Mesendoderm (in vitro differentiated cells): ENCODE data around the gene PTPN22.

Source experiments
- DNase-seq: peaks from one replicate; pipeline ENCODE4 v3.0.0; 2013
- H2AK5ac ChIP-seq: 2 replicates; pipeline ENCODE4 v1.6.1; 2013; ENCODE audit warnings: low read length, inconsistent platforms
- H2BK120ac ChIP-seq: 2 replicates; pipeline ENCODE4 v1.6.1; 2013; ENCODE audit warnings: low read depth, mild to moderate bottlenecking, low read length, moderate library complexity, mixed read lengths
- H2BK15ac ChIP-seq: replicated peaks from 2 replicates; pipeline ENCODE4 v1.6.1; 2013; ENCODE audit warnings: low read depth, mild to moderate bottlenecking, moderate library complexity
- H2BK5ac ChIP-seq: 2 replicates; pipeline ENCODE4 v1.6.1; 2013; ENCODE audit warnings: low read length, inconsistent platforms
- H3K18ac ChIP-seq: 2 replicates; pipeline ENCODE4 v1.6.1; 2013; ENCODE audit warnings: mild to moderate bottlenecking, low read length, mixed read lengths
- H3K23ac ChIP-seq: one replicate; pipeline ENCODE4 v1.6.1; 2013; ENCODE audit warnings: low read length
- H3K27ac ChIP-seq: 2 replicates; pipeline ENCODE4 v1.5.1; 2013; ENCODE audit warnings: low read depth, mild to moderate bottlenecking, inconsistent platforms, low read length, moderate library complexity
- H3K27me3 ChIP-seq: 2 replicates; pipeline ENCODE4 v1.6.1; 2013; ENCODE audit warnings: low read length, control low read depth, mild to moderate bottlenecking, inconsistent platforms; ENCODE audit not compliant: insufficient read depth, poor library complexity
- H3K36me3 ChIP-seq: 2 replicates; pipeline ENCODE4 v1.6.1; 2013; ENCODE audit warnings: low read length, inconsistent platforms; ENCODE audit not compliant: control insufficient read depth, insufficient read depth
- H3K4ac ChIP-seq: one replicate; pipeline ENCODE4 v1.6.1; 2013; ENCODE audit warnings: low read depth, mild to moderate bottlenecking, low read length, moderate library complexity
- H3K4me1 ChIP-seq: 2 replicates; pipeline ENCODE4 v1.6.1; 2013; ENCODE audit warnings: low read depth, low read length, inconsistent platforms; ENCODE audit not compliant: control insufficient read depth
- H3K4me2 ChIP-seq: 2 replicates; pipeline ENCODE4 v1.6.1; 2013; ENCODE audit warnings: low read length
- H3K4me3 ChIP-seq: 2 replicates; pipeline ENCODE4 v1.5.1; 2013; ENCODE audit warnings: mild to moderate bottlenecking, low read length
- H3K56ac ChIP-seq: one replicate; pipeline ENCODE4 v1.6.1; 2013; ENCODE audit warnings: low read length
- H3K79me1 ChIP-seq: 2 replicates; pipeline ENCODE4 v1.6.1; 2013; ENCODE audit warnings: low read length, inconsistent platforms
- H3K79me2 ChIP-seq: 2 replicates; pipeline ENCODE4 v1.6.1; 2013; ENCODE audit warnings: mild to moderate bottlenecking, low read length; ENCODE audit not compliant: control insufficient read depth, insufficient read depth
- H3K9ac ChIP-seq: 2 replicates; pipeline ENCODE4 v1.6.1; 2013; ENCODE audit warnings: low read length, inconsistent platforms
- H4K5ac ChIP-seq: one replicate; pipeline ENCODE4 v1.6.1; 2013; ENCODE audit warnings: low read length
- H4K8ac ChIP-seq: one replicate; pipeline ENCODE4 v1.6.1; 2013; ENCODE audit warnings: low read depth, mild to moderate bottlenecking, control low read depth, low read length, moderate library complexity
- WGBS: extraction: QIAGEN DNeasy Blood & Tissue Kit; methylation state at CpG from one replicate; pipeline ENCODE4 v1.1.7; 2013; ENCODE audit warnings: low lambda C conversion rate, missing lambda C conversion rate; ENCODE audit not compliant: insufficient coverage; ENCODE audit errors: extremely low coverage; 5-methylcytosine and 5-hydroxymethylcytosine counted together

PTPN22 gene

GRCh38 chr1:113846391-113847035, 25.0 kb downstream of the PTPN22 start:
- H4K8ac ChIP-seq = no peak overlapping the region
- DNase-seq = no peak
- H3K4me1 ChIP-seq = no peaks in the 10 kb centered on the region
- no peak overlapping the region for H3K23ac ChIP-seq
- no peak overlapping the region for H3K27ac ChIP-seq
- H3K4me2 ChIP-seq = no peak overlapping the region
- H3K18ac ChIP-seq = no peak overlapping the region
- H3K36me3 ChIP-seq = no peaks in the 10 kb centered on the region
- H3K9ac ChIP-seq = no peak overlapping the region
- H3K56ac ChIP-seq = no peak overlapping the region
- H2BK5ac ChIP-seq = no peak overlapping the region
- H3K79me1 ChIP-seq = no peaks in the 10 kb centered on the region
- no peak overlapping the region for H4K5ac ChIP-seq
- H2AK5ac ChIP-seq = no peak overlapping the region
- H3K4me3 ChIP-seq = no peak overlapping the region
- H3K4ac ChIP-seq = no peak overlapping the region
- no peak overlapping the region for H2BK120ac ChIP-seq
- no peaks in the 10 kb centered on the region for H3K79me2 ChIP-seq
- no peaks in the 10 kb centered on the region for H3K27me3 ChIP-seq
- H2BK15ac ChIP-seq = no peak overlapping the region
- no CpG with 5 or more reads among the region's 2 CpGs for WGBS

- Histone ChIP-seq H3K4ac (no peak overlapping the region), H3K56ac (no peak overlapping the region), H3K27me3 (no peaks in the 10 kb centered on the region), H3K4me1 (no peaks in the 10 kb centered on the region), H3K79me1 (no peaks in the 10 kb centered on the region), H4K8ac (no peak overlapping the region), H3K79me2 (no peaks in the 10 kb centered on the region), H3K36me3 (no peaks in the 10 kb centered on the region), H3K9ac (no peak overlapping the region), H4K5ac (no peak overlapping the region), H3K18ac (no peak overlapping the region), H3K4me3 (no peak overlapping the region), H3K4me2 (no peak overlapping the region), H3K23ac (no peak overlapping the region), H2BK15ac (no peak overlapping the region), H2BK120ac (no peak overlapping the region), H2BK5ac (no peak overlapping the region), H3K27ac (no peak overlapping the region), H2AK5ac (no peak overlapping the region)
- DNase-seq = no peak
- no CpG with 5 or more reads among the region's 1 CpG for WGBS
Measured at GRCh38 chr1:113836534-113836933, 35.0 kb downstream of the PTPN22 start.

GRCh38 chr1:113835686-113836290, 35.7 kb downstream of the PTPN22 start:
- H3K27me3 ChIP-seq = no peaks in the 10 kb centered on the region
- no peak overlapping the region for H4K5ac ChIP-seq
- no peaks in the 10 kb centered on the region for H3K79me2 ChIP-seq
- no peak overlapping the region for H2BK15ac ChIP-seq
- no peak overlapping the region for H3K18ac ChIP-seq
- H3K23ac ChIP-seq = no peak overlapping the region
- H3K56ac ChIP-seq = no peak overlapping the region
- no peak overlapping the region for H4K8ac ChIP-seq
- H3K4me1 ChIP-seq = no peaks in the 10 kb centered on the region
- peak; percentile 14 for DNase-seq
- H3K4me3 ChIP-seq = no peak overlapping the region
- H2AK5ac ChIP-seq = no peak overlapping the region
- no peak overlapping the region for H3K27ac ChIP-seq
- no peak overlapping the region for H2BK120ac ChIP-seq
- H3K4ac ChIP-seq = no peak overlapping the region
- no peak overlapping the region for H3K4me2 ChIP-seq
- no peak overlapping the region for H2BK5ac ChIP-seq
- H3K36me3 ChIP-seq = no peaks in the 10 kb centered on the region
- H3K9ac ChIP-seq = no peak overlapping the region
- WGBS = no CpG with 5 or more reads among the region's 4 CpGs
- H3K79me1 ChIP-seq = no peaks in the 10 kb centered on the region

- Histone ChIP-seq H2BK5ac (no peak overlapping the region), H3K9ac (no peak overlapping the region)
Measured at GRCh38 chr1:113834716-113835115, 36.8 kb downstream of the PTPN22 start.

DNA sequence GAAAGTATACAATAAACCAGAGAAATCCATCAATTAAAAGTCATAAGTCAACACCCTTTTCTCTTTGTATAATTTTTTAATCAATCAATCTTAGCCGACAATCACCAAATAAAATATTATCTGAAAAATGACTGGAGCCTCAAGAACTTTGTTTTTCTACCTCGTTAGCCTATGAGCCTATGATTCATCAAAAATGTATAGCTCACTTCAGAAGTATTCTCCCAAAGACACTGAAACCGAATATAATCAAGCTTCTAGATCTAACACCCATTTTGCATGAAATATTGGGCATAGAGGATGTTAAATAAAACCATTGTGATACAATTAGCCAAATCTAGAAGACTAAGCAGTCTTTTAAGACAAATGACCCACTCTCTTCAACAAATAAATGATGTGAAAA, 41.5 kb downstream of the PTPN22 start:
- no peak overlapping the region for H3K18ac ChIP-seq
- no peak overlapping the region for H3K56ac ChIP-seq
- H3K4me3 ChIP-seq = no peak overlapping the region
- WGBS = no CpG with 5 or more reads among the region's 3 CpGs
- H3K4me2 ChIP-seq = no peak overlapping the region
- H3K4me1 ChIP-seq = no peaks in the 10 kb centered on the region
- no peak overlapping the region for H3K27ac ChIP-seq
- H2BK15ac ChIP-seq = no peak overlapping the region
- H3K4ac ChIP-seq = no peak overlapping the region
- no peaks in the 10 kb centered on the region for H3K27me3 ChIP-seq
- H3K79me2 ChIP-seq = no peaks in the 10 kb centered on the region
- H2BK120ac ChIP-seq = no peak overlapping the region
- no peak overlapping the region for H4K5ac ChIP-seq
- no peaks in the 10 kb centered on the region for H3K79me1 ChIP-seq
- no peak for DNase-seq
- H3K9ac ChIP-seq = no peak overlapping the region
- H2AK5ac ChIP-seq = no peak overlapping the region
- H3K36me3 ChIP-seq = no peaks in the 10 kb centered on the region
- H3K23ac ChIP-seq = no peak overlapping the region
- H4K8ac ChIP-seq = no peak overlapping the region
- no peak overlapping the region for H2BK5ac ChIP-seq

More at GRCh38 chr1:113834716-113835115, 36.8 kb downstream of the PTPN22 start:
- no peak overlapping the region for H2BK15ac ChIP-seq
- H3K4me1 ChIP-seq = no peaks in the 10 kb centered on the region
- H3K79me2 ChIP-seq = no peaks in the 10 kb centered on the region
- no peak overlapping the region for H3K23ac ChIP-seq
- no peak overlapping the region for H2BK120ac ChIP-seq
- no peak overlapping the region for H4K8ac ChIP-seq
- H3K27me3 ChIP-seq = no peaks in the 10 kb centered on the region
- no peaks in the 10 kb centered on the region for H3K79me1 ChIP-seq
- H3K36me3 ChIP-seq = no peaks in the 10 kb centered on the region
- WGBS = no CpG with 5 or more reads among the region's 2 CpGs
- no peak overlapping the region for H3K18ac ChIP-seq
- no peak overlapping the region for H3K4me3 ChIP-seq
- no peak for DNase-seq
- H4K5ac ChIP-seq = no peak overlapping the region
- no peak overlapping the region for H3K27ac ChIP-seq
- no peak overlapping the region for H2AK5ac ChIP-seq
- no peak overlapping the region for H3K4ac ChIP-seq
- no peak overlapping the region for H3K56ac ChIP-seq
- H3K4me2 ChIP-seq = no peak overlapping the region

- H3K4me2 ChIP-seq = no peak overlapping the region
- no peak overlapping the region for H3K27ac ChIP-seq
- no peaks in the 10 kb centered on the region for H3K27me3 ChIP-seq
- no peak overlapping the region for H3K4ac ChIP-seq
- no peaks in the 10 kb centered on the region for H3K79me2 ChIP-seq
- no peak overlapping the region for H3K4me3 ChIP-seq
- no peak overlapping the region for H3K9ac ChIP-seq
- no peak overlapping the region for H4K5ac ChIP-seq
- no peak overlapping the region for H2BK5ac ChIP-seq
- no CpG with 5 or more reads among the region's 1 CpG for WGBS
- no peak overlapping the region for H3K23ac ChIP-seq
- no peak overlapping the region for H3K56ac ChIP-seq
- no peak overlapping the region for H2AK5ac ChIP-seq
- no peak for DNase-seq
- no peak overlapping the region for H4K8ac ChIP-seq
- H3K79me1 ChIP-seq = no peaks in the 10 kb centered on the region
- no peak overlapping the region for H2BK120ac ChIP-seq
- no peaks in the 10 kb centered on the region for H3K36me3 ChIP-seq
- no peak overlapping the region for H2BK15ac ChIP-seq
- H3K4me1 ChIP-seq = no peaks in the 10 kb centered on the region
- no peak overlapping the region for H3K18ac ChIP-seq
Measured at GRCh38 chr1:113821916-113822315, 49.6 kb downstream of the PTPN22 start.
